Stimulated activated CD8-positive, alpha-beta memory T cell treated with anti-CD3 and anti-CD28 coated beads, Interleukin-7, amount 100 ng/mL, for 48 hours (primary cell): ENCODE data around the gene CEBPE.

Experiments
- DNase-seq, 2 donors: peaks; one replicate each; pipeline ENCODE4 v3.0.0-alpha.2; 2020; ENCODE audit warnings: low read depth in 1 of 2; ENCODE audit errors: extremely low read depth in 1 of 2

The CEBPE gene

GRCh38 chr14:23104591-23105347 lies 14.3 kb downstream of the CEBPE start, which contains the start of gene CIROP:
CIROP (minus strand) TSS chr14:23104989; CDS start chr14:23104920, 69 bp downstream.
- no peak for DNase-seq

DNA sequence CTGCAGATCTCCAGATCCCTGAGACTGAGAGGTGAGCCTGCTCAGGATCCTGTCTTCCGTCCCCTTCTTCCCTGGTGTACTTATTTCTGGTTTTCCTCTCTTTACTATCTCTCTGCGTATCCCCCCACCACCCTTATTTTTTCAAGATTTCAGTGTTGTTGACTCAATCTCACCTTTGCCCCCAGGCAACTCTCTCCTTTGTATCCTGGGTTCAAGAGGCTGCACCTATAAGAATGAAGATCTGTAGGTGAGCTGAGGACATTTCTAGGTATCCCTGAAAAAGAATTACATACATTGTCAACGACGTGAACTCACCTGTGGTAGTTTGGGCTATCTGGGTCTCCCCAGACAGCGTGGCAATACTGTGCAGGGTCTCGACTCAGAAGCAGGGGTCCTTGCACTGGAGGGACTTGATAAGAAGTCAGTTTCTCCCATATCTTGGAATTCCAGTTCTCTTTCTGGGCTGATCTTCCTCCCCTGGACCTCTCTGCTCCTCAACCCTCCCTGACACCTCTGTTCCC lies 14.9 kb downstream of the CEBPE start:
- DNase-seq = no peak

- no peak for DNase-seq
Observed at GRCh38 chr14:23103581-23103980, 15.5 kb downstream of the CEBPE start.

GRCh38 chr14:23102801-23103200 lies 16.3 kb downstream of the CEBPE start:
- DNase-seq = no peak

GRCh38 chr14:23101986-23102625 lies 16.9 kb downstream of the CEBPE start:
- DNase-seq = no peak

GRCh38 chr14:23101213-23101970 lies 17.7 kb downstream of the CEBPE start:
- no peak for DNase-seq

DNA sequence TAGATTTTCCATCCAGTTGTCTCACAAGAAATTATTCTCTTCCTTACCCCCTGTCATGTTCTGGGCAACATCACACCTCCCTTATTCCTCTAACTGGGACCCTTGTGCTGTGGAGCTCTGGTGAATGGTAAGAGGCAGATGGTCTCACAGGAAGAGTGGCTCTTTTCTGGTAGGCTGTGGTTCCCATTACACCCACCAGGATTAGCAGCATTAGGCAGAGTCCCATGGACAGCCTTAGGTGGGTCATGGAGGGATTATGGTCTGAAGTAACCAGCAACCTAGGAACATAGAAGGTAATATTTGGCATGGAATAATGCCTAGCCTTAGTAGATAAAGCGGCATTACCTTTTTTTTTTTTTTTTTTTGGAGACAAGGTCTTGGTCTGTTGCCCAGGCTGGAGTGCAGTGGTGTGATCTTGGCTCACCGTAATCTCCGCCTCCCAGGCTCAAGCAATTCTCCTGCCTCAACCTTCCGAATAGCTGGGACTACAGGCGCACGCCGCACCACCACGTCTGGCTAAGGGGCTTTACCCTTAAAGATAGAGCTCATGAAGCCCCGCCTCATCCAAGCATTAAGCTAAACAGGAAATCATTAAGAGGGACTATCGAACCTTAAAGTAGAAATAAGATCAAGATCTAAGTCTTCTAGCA lies 19.7 kb downstream of the CEBPE start:
- no peak for DNase-seq

DNA sequence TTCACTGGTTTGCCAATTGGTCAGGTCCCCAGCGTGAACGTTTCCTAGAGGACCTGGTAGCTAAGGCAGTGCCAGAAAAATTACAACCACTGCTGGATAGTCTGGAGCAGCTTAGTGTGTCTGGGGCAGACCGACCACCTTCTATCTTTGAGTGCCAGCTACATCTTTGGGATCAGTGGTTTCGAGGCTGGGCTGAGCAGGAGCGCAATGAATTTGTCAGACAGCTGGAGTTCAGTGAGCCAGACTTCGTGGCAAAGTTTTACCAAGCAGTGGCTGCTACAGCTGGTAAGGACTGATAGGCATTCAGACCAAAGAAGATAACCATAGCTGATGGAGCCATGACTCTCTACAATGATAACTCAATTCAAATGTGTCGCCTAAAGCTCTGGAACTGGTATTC lies 21.3 kb downstream of the CEBPE start:
- no peak for DNase-seq

- peak in 1 of 2 donors; percentile 99 for DNase-seq
Observed at GRCh38 chr14:23095196-23096108, 23.6 kb downstream of the CEBPE start, which contains the start of gene C14orf119. C14orf119 (plus strand) TSS chr14:23095505; CDS start chr14:23097659, 2,154 bp downstream.

DNA sequence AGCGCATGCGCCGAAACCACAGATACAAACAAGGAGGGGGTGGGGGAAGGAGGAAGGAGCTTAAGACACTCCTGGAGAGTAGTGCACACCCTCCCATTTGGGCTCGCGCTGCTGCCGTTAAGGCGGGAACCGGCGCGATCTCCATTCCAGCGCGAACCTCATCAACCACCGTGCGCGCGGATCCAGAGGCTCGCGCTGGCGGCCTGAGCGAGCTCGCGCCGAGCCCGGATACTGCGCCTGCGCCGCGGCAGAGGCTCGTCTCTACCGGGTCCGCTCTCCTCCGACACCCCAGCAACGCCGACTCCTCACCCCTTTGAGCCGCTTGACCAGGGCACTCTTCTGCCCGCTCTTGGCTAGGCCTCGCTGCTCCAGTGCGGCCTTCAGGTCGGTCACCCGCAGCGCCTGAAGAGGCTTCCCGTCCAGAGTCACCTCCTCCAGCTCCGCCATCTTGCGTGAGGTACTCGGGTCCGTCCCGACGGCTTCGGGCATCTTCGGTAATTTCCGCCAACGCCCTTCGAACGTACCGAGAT lies 24.3 kb downstream of the CEBPE start, which contains the start of gene ACIN1:
Gene ACIN1 (minus strand): TSS at position 471 of the 530 bp plus-strand sequence. CDS start 24 bp downstream, at position 447.
- DNase-seq = peak in 1 of 2 donors; percentile 97

DNA sequence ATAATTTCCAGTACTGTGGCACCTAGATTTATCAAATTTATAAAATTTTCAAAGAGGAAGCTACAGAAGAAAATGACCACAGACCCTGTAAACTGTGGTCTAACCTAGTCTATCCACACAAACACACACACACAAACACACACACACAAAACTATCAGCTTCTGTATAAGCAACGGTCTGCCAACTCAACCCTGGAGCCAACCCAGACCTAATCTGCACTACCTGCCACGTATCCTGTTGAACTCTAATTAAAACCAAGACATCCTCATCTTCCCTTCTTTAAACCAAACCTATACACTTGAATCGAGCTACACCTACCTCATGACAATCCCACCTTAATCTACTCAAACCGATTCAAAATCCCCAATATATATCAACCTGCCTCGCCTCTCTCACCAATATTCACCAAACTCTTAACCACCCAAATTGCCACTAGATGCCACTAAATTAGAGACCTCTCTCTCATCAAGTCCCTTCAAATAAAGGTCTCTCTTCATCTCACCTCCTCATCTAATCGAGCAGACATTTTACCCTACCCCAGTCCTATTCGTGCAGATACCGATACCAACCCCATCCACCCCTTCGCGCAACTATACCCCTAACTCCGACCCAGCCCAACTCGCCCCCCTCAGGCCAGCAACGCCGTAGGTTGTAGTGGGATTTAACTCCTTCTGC lies 24.9 kb downstream of the CEBPE start:
- DNase-seq = peak in 1 of 2 donors; percentile 67

GRCh38 chr14:23093526-23093925 lies 25.5 kb downstream of the CEBPE start:
- DNase-seq = no peak

DNA sequence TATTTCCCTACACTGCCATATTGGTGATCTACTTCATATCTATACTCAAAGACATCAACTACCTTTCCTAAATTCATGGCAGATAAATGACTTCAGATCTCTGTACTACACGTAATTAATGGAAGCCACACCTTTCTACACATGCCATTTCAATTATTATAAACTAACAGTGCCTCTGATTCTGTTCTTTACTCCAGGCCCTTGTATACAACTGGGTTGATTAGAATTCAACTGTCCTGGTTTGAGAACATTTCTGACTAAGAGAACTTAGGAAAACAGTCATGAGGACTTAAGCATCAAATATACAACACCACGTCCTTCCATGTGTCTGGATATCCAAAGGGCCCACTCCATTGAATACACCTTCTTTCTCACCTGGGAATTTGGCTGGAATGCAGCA lies 26.0 kb downstream of the CEBPE start:
- DNase-seq = no peak

DNA sequence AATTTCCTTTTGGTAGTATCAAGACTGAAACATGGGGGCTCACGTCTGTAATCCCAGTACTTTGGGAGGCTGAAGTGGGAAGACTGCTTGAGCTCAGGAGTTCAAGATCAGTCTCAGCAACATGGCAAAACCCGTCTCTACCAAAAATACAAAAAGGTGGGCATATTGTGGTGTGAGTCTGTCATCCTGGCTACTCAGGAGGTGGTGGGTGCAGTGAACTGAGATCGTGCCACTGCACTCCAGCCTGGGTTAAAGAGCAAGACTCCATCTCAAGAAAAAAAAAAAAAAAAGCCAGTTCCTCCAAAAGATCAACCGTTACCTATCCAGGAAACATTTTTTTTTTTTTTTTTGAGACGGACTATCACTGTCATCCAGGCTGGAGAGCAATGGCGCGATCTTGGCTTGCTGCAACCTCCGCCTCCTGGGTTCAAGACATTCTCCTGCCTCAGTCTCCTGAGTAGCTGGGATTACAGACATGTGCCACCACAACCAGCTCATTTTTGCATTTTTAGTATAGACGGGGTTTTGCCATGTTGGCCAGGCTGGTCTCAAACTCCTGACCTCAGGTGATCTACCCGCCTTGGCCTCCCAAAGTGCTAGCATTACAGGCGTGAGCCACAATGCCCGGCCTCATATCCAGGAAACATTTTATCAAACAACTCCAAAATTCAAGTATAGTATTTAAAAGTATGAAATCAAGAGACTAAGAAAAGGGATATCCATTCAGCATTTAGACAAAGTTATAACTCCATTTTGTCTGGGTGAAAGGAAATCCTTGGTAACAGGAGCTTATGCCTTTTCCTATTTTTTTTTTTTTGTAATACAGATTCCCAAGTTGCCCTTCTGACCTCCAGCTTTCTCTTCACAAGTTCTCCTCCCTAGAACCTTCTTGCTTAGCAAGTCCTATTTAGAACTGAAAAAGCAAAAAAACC lies 27.5 kb downstream of the CEBPE start:
- no peak for DNase-seq

GRCh38 chr14:23090254-23090636 lies 28.8 kb downstream of the CEBPE start:
- DNase-seq = no peak

GRCh38 chr14:23089498-23090253 lies 29.4 kb downstream of the CEBPE start:
- DNase-seq = no peak

DNA sequence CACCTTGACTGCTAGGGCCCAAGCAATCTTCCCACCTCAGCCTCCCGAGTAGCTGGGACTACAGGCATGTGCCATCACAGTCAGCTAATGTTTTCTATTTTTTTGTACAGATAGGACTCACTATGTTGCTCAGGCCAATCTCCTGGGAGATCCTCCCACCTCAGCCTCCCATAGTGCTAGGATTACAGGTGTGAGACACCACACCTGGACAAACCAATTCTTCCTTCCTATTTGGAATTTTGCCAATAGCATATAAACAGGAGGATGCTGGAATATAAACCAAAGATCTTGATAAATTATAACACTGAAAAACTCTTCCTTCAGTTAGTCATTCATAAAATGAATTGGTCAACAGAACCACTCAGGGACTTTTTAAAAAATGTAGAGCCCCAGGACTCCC lies 32.5 kb downstream of the CEBPE start:
- no peak for DNase-seq
